Activated CD4-positive, alpha-beta T cell treated with anti-CD3 and anti-CD28 coated beads, Interleukin-2, amount 50 U/mL, for 24 hours (primary cell): ENCODE data around the gene BRPF1.
A peak's percentile ranks its signal among the peaks of the same experiment; 100 is the strongest.
"Not testable (repeated sequence)": the region's sequence is repeated elsewhere in the genome, so short reads cannot be mapped to it uniquely, and the experiment has no call there.

Experiments
- DNase-seq, 2 donors: peaks; one replicate each; pipeline ENCODE4 v3.0.0-alpha.2; 2020; ENCODE audit warnings: low read depth in 1 of 2, low spot score in 1 of 2

The BRPF1 gene

GRCh38 chr3:9768141-9768775, 36.7 kb downstream of the BRPF1 start:
- no peak for DNase-seq

- DNase-seq, result no peak
These were observed 37.5 kb downstream of the BRPF1 start for GRCh38 chr3:9769012-9769411.

- no peak for DNase-seq
These were observed 38.1 kb downstream of the BRPF1 start, which contains the start of gene CAMK1 for GRCh38 chr3:9769426-9770275. CAMK1 (minus strand) TSS chr3:9769947; CDS start chr3:9767749, 2,198 bp downstream.

GRCh38 chr3:9770276-9770812, 38.8 kb downstream of the BRPF1 start:
- DNase-seq, result no peak

- not testable (repeated sequence) for DNase-seq
These were observed 39.5 kb downstream of the BRPF1 start for GRCh38 chr3:9771007-9771406.

GRCh38 chr3:9776896-9777693, 45.6 kb downstream of the BRPF1 start:
- DNase-seq, result no peak

- no peak for DNase-seq
These were observed 46.1 kb downstream of the BRPF1 start for GRCh38 chr3:9777694-9778021.

GRCh38 chr3:9778143-9779074, 46.9 kb downstream of the BRPF1 start:
- peak in 1 of 2 donors; percentile 76 for DNase-seq

GRCh38 chr3:9779075-9779593, 47.6 kb downstream of the BRPF1 start:
- DNase-seq, result no peak

- DNase-seq, result no peak
These were observed 48.4 kb downstream of the BRPF1 start for GRCh38 chr3:9779721-9780457.

GRCh38 chr3:9780458-9780812, 48.9 kb downstream of the BRPF1 start:
- no peak for DNase-seq

- no peak for DNase-seq
These were observed 49.4 kb downstream of the BRPF1 start for GRCh38 chr3:9780910-9781309.

- DNase-seq, result no peak
These were observed 50.0 kb downstream of the BRPF1 start for GRCh38 chr3:9781551-9781950.

GRCh38 chr3:9781978-9782603, 50.6 kb downstream of the BRPF1 start:
- no peak for DNase-seq

GRCh38 chr3:9782770-9783169, 51.2 kb downstream of the BRPF1 start:
- DNase-seq, result no peak

GRCh38 chr3:9783954-9784353, 52.4 kb downstream of the BRPF1 start:
- DNase-seq, result no peak

- DNase-seq, result no peak
These were observed 53.4 kb downstream of the BRPF1 start for GRCh38 chr3:9784965-9785364.

- no peak for DNase-seq
These were observed 54.1 kb downstream of the BRPF1 start for GRCh38 chr3:9785602-9786001.

GRCh38 chr3:9786209-9786739, 54.7 kb downstream of the BRPF1 start:
- no peak for DNase-seq
